Choroid plexus epithelial cell (primary cell): ENCODE results near the gene GRM1.
A peak's percentile ranks its signal among the peaks of the same experiment; 100 is the strongest.

Experiments
- DNase-seq: peaks from one replicate; pipeline ENCODE4 v3.0.0-alpha.2; 2010; ENCODE audit warnings: low read depth
- H3K4me3 ChIP-seq: 2 replicates; pipeline ENCODE4 v1.5.1; 2011; ENCODE audit warnings: low read depth, mild to moderate bottlenecking, control low read depth, low read length, moderate library complexity
- CTCF ChIP-seq: conservative IDR thresholded peaks from 2 replicates; pipeline ENCODE4 v1.5.1; 2011; ENCODE audit warnings: low read depth, mild to moderate bottlenecking, control low read depth, inconsistent platforms, low read length, moderate library complexity

Gene GRM1

GRCh38 chr6:146289816-146290588 lies 261.1 kb downstream of the GRM1 start:
- peak; percentile 93 for DNase-seq
- no peak for TF ChIP-seq CTCF
- no peak overlapping the region for H3K4me3 ChIP-seq

DNA sequence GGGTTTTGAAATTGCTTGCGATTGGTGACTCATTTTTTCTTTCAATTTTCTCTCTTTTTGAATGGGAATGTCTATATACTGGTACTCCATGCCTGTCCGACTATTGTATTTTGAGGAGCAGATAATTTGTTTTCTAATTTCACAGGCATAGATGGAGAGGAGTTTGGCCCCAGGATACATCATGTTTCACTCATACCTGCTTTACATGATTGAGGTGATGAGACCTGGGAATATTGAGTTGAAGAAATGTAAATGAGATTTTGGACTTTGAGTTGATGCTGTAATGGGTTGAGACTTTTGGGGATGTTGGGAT lies 261.7 kb downstream of the GRM1 start:
- TF ChIP-seq CTCF: no peak
- no peak for DNase-seq
- H3K4me3 ChIP-seq: no peak overlapping the region

DNA sequence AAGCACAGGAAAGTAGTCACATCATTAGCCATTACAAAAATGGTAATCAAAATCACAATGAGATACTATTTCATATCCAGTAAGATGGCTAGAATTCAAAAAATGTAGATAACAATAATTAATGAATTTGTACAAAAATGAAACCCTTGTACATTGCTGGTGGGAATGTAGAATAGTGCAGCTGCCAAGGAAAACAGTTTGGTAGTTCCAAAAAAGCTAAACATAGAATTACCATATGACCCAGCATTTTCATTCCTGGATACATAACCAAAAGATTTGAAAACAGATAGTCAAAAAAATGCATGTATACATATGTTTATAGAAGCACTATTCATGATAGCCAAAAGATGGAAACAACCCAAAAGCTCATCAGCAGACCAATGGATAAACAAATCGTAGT lies 263.6 kb downstream of the GRM1 start:
- TF ChIP-seq CTCF: no peak
- no peak overlapping the region for H3K4me3 ChIP-seq
- peak; percentile 52 for DNase-seq

DNA sequence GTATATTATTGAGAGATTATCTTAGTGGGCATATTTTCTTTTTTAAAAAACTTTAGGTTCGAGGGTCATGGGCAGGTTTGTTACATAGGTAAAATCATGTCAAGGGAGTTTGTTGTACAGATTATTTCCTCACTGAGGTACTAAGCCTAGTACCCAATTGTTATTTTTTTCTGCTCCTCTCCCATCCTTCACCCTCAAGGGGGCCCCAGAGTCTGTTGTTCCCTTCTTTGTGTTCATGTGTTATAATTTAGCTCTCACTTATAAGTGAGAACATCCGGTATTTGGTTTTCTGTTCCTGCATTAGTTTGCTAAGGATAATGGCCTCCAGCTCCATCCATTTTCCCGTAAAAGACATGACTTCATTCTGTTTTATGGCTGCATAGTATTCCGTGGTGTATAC lies 266.8 kb downstream of the GRM1 start:
- DNase-seq: no peak
- H3K4me3 ChIP-seq: no peak overlapping the region
- TF ChIP-seq CTCF: no peak

DNA sequence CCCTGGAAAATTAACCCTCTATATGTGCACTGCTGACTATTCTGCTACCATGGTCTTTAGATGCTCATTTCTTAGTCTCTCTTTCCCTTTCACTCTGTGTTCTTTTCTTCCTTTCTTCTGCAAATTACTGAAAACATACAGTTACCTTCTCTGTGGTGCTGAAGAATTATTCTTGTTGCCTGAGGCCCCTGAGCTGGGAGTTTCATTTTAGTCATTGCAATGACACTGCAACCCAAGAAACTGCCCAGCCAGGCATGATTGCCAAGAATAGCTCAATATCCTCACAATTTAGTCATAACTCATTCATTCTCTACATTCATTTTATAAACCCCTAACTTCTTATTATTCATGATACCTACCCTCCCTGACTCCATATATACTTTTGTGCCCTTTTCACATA lies 269.0 kb downstream of the GRM1 start:
- TF ChIP-seq CTCF: no peak
- no peak overlapping the region for H3K4me3 ChIP-seq
- DNase-seq: no peak

DNA sequence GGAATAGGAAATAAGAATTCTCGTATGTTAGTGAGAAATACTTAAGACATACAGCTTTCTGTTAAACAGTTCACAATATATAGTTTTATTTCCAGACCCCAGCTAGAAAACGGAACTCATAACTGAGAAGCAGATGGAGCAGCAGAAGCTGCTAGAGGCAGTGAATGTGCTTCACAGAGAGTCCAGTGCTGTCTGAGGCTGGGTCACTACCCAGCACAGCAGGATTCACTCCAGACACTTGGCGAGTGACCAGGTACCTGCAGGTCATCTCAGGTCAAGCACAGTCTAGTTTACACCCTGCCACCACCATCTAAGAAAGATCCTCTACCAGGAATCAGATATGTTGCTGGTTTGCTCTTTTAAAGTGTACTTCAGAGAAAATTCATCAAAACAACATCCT lies 271.7 kb downstream of the GRM1 start:
- H3K4me3 ChIP-seq: no peak overlapping the region
- no peak for TF ChIP-seq CTCF
- no peak for DNase-seq

- DNase-seq: no peak
- H3K4me3 ChIP-seq: no peak overlapping the region
- TF ChIP-seq CTCF: no peak
Measured at GRCh38 chr6:146301764-146302163, 272.9 kb downstream of the GRM1 start.
